ENCODE measurements around the gene MAOB. TPM values are rescaled to one million over a fixed set of nuclear protein-coding genes. Genes with fewer than 3 reads are reported as not detected.

The MAOB gene
- total and polyA plus RNA-seq, 2 donors (not counting 3 experiments of a cell fraction or from before 2014, with no cell fraction given) = not detected

- ChIA-PET POLR2A (no interaction called here), CTCF (interaction anchor here (1.0 kb wide), 1 partner anchor 430 kb away, joined by 3 read pairs; no protein-coding TSS in a partner anchor)
- Histone ChIP-seq H3K9ac (replicated peaks; ENCODE audit: extremely low read depth, insufficient read depth, low read length) (no peak overlapping the region), H3K4me3 (replicated peaks in 1 of 3; ENCODE audit: insufficient read depth in 1 of 3, low read depth in 1 of 3, low read length in 3 of 3) (no peak overlapping the region), H3K27me3 (ENCODE audit: control insufficient read depth in 2 of 2, insufficient read depth in 2 of 2, low read length in 2 of 2) (no peaks in the 10 kb centered on the region), H3K36me3 (ENCODE audit: control insufficient read depth in 2 of 2, extremely low read depth in 1 of 2, insufficient read depth in 2 of 2, low read length in 2 of 2) (no peaks in the 10 kb centered on the region), H3K4me1 (ENCODE audit: control insufficient read depth, extremely low read depth, insufficient read depth, low read length) (no peaks in the 10 kb centered on the region), H3K4me2 (ENCODE audit: insufficient read depth, low read length) (no peak overlapping the region), H3K9me3 (replicated peaks; ENCODE audit: control insufficient read depth, insufficient read depth, low read length) (no peaks in the 10 kb centered on the region), H3K9me1 (replicated peaks; ENCODE audit: control insufficient read depth, extremely low read depth, insufficient read depth, low read length) (no peaks in the 10 kb centered on the region), H2AFZ (ENCODE audit: low read depth, low read length) (no peak overlapping the region), H3K79me2 (ENCODE audit: control insufficient read depth, insufficient read depth, low read length) (no peaks in the 10 kb centered on the region), H4K20me1 (replicated peaks; ENCODE audit: control insufficient read depth, extremely low read depth, insufficient read depth, low read length) (no peaks in the 10 kb centered on the region), H3K27ac (ENCODE audit: insufficient read depth, low read depth, low read length) (no peak overlapping the region)
- DNase-seq (ENCODE audit: low read depth, low spot score) (no peak), FAIRE-seq (no peak)
- intact Hi-C loops (cut with micrococcal nuclease) = no loop called here
- no TSS peak for BruUV-seq (replicated peaks)
- dilution Hi-C loops (cut with MboI; ENCODE audit: extremely low pct_ligation_motif_present, low sequenced_read_pairs) = no loop called here
- TF ChIP-seq POLR2AphosphoS5 (IDR thresholded peaks at IDR 0.05; ENCODE audit: insufficient read depth, low read depth, low read length) (no peak), CTCF (IDR thresholded peaks at IDR 0.05; ENCODE audit: extremely low read depth in 1 of 2, insufficient read depth in 1 of 2, low read depth in 1 of 2, low read length in 2 of 2) (peak in 1 of 2 donors; percentile 7)
Observed at GRCh38 chrX:43813898-43814297, 68.4 kb downstream of the MAOB start.

- TF ChIP-seq FOS (IDR thresholded peaks at IDR 0.05; ENCODE audit: borderline replicate concordance, insufficient read depth, low read length) (no peak), CTCF (IDR thresholded peaks at IDR 0.05; ENCODE audit: extremely low read depth in 1 of 2, insufficient read depth in 1 of 2, low read depth in 1 of 2, low read length in 2 of 2) (no peak), POLR2A (IDR thresholded peaks at IDR 0.05; ENCODE audit: low read depth, low read length) (no peak), MYC (IDR thresholded peaks at IDR 0.05; ENCODE audit: low read depth, low read length) (no peak), EZH2 (IDR thresholded peaks at IDR 0.05; ENCODE audit: borderline replicate concordance, low read depth, low read length, severe bottlenecking) (no peak), JUN (IDR thresholded peaks at IDR 0.05; ENCODE audit: borderline replicate concordance, insufficient read depth, insufficient read length, low read depth) (no peak), POLR2AphosphoS5 (IDR thresholded peaks at IDR 0.05; ENCODE audit: insufficient read depth, low read depth, low read length) (no peak), GATA2 (IDR thresholded peaks at IDR 0.05; ENCODE audit: insufficient read depth, insufficient read length, low read depth, low read length) (no peak), MAX (IDR thresholded peaks at IDR 0.05; ENCODE audit: insufficient read depth, insufficient read length) (no peak)
- Histone ChIP-seq H3K4me1 (ENCODE audit: control insufficient read depth, extremely low read depth, insufficient read depth, low read length) (no peaks in the 10 kb centered on the region), H3K36me3 (ENCODE audit: control insufficient read depth in 2 of 2, extremely low read depth in 1 of 2, insufficient read depth in 2 of 2, low read length in 2 of 2) (no peaks in the 10 kb centered on the region), H4K20me1 (replicated peaks; ENCODE audit: control insufficient read depth, extremely low read depth, insufficient read depth, low read length) (no peaks in the 10 kb centered on the region), H2AFZ (ENCODE audit: low read depth, low read length) (no peak overlapping the region), H3K9me1 (replicated peaks; ENCODE audit: control insufficient read depth, extremely low read depth, insufficient read depth, low read length) (no peaks in the 10 kb centered on the region), H3K9ac (replicated peaks; ENCODE audit: extremely low read depth, insufficient read depth, low read length) (no peak overlapping the region), H3K79me2 (ENCODE audit: control insufficient read depth, insufficient read depth, low read length) (no peaks in the 10 kb centered on the region), H3K9me3 (replicated peaks; ENCODE audit: control insufficient read depth, insufficient read depth, low read length) (no peaks in the 10 kb centered on the region), H3K27ac (ENCODE audit: insufficient read depth, low read depth, low read length) (no peak overlapping the region), H3K4me3 (replicated peaks in 1 of 3; ENCODE audit: insufficient read depth in 1 of 3, low read depth in 1 of 3, low read length in 3 of 3) (no peak overlapping the region), H3K27me3 (ENCODE audit: control insufficient read depth in 2 of 2, insufficient read depth in 2 of 2, low read length in 2 of 2) (no peaks in the 10 kb centered on the region), H3K4me2 (ENCODE audit: insufficient read depth, low read length) (no peak overlapping the region)
- intact Hi-C loops (cut with micrococcal nuclease) (no loop called here), dilution Hi-C loops (cut with MboI; ENCODE audit: extremely low pct_ligation_motif_present, low sequenced_read_pairs) (no loop called here)
- FAIRE-seq (no peak), DNase-seq (ENCODE audit: low read depth, low spot score) (no peak)
- ChIA-PET POLR2A (no interaction called here), CTCF (no interaction called here)
- no TSS peak for BruUV-seq (replicated peaks)
Observed at GRCh38 chrX:43813319-43813718, 68.9 kb downstream of the MAOB start.

Data from endothelial cell of umbilical vein (primary cell).